ENCODE measurements around the gene PTPRG.

Gene PTPRG

GRCh38 chr3:61894988-61895935, 333.9 kb downstream of the PTPRG start:
- peak in 1 of 2 donors; percentile 14 for DNase-seq (ENCODE audit: low read depth in 2 of 2)

- DNase-seq (ENCODE audit: low read depth in 2 of 2), result no peak
These were observed 334.9 kb downstream of the PTPRG start for GRCh38 chr3:61896251-61896650.

GRCh38 chr3:61897848-61898247, 336.5 kb downstream of the PTPRG start:
- DNase-seq (ENCODE audit: low read depth in 2 of 2), result no peak

- no peak for DNase-seq (ENCODE audit: low read depth in 2 of 2)
These were observed 338.5 kb downstream of the PTPRG start for GRCh38 chr3:61899700-61900462.

DNA sequence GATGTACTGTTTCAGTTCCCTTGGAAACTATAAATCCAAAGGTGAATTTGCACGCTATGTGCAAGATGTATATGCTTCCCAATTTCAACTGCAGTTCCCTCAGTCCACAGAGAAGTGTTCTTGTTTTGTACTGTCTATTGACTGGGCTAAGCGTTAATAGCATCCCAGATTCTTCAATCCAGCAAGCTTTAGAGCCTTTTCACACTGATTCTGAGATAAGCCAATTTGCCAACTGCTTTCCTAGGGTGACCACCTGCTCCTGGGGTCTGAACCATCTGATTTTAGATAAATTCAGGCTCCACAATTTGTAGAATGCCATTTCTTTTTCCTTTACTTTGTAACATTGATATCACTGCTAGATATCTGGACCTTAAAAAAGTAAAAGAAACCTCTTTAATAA, 340.1 kb downstream of the PTPRG start:
- no peak for DNase-seq (ENCODE audit: low read depth in 2 of 2)

DNA sequence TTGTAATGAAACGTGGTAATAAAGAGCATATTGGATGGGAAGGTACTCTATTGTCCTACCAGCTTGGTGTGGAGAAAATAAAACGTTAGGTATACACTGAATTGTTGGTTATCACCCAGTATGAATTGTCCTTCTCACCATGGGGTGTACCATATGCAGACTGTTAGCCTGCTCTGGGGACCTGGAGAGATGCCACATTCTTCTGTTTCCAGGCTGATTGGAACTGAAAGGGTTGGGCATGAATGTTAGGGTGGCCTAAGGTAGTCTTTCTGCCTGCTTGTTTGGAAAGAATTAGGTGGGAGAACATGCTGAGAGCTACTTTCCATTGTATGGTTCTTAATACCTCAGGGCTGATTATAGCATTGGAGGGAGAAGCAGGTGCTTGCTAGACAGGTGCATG, 340.6 kb downstream of the PTPRG start:
- no peak for DNase-seq (ENCODE audit: low read depth in 2 of 2)

DNA sequence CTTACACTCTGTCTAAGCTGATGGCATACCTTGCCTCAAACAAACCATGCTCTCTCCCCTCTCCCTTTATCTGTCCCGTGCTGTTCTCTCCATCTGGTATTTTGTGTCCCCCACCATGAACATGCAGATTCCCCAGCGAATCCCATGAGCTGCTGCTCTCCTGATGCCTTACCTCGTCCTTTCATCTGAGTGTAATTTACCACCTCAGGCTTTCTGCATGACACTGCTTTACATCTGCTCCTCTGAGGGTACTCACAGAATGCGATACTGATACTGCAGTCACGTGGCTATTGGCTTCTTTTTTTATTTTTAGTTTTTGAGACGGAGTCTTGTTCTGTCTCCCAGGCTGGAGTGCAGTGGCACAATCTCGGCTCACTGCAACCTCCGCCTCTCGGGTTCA, 341.7 kb downstream of the PTPRG start:
- DNase-seq (ENCODE audit: low read depth in 2 of 2), result no peak

DNA sequence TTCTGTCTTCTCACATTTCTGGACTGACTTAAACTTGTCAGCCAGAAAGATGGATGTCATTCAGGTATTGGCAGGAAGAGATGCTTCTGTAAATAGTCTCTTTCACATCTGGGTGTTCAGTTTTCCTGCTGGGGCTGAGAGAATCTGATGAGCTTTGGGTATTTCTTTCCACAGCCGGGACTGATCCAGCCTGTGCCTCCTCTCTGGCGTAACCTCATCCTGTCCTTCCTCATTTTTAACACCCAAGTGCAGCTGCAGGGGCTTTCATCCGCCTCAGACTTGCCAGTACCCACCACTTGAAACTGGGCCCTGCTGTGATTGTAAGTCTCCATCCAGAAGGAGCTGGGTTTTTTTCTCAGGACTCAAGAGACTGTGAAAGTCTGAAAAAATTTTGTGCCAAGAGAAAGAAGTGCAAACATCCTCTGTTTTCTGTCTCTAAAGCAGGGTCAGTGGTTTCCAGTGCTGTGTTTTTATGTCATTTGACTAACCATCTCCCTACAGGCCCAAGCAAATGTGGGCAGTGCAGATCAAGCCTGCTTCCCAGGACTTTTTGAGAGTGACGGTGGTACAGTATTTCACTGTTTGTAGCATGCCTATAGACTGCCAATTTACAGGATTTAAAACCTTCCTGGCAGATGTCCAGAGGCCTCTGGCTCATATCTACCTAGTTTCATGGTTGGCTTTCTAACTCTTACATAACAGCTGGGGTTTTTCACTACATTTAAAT, 342.7 kb downstream of the PTPRG start:
- no peak for DNase-seq (ENCODE audit: low read depth in 2 of 2)

- no peak for DNase-seq (ENCODE audit: low read depth in 2 of 2)
These were observed 345.9 kb downstream of the PTPRG start for GRCh38 chr3:61907210-61907795.

- DNase-seq (ENCODE audit: low read depth in 2 of 2), result no peak
These were observed 347.0 kb downstream of the PTPRG start for GRCh38 chr3:61908382-61908781.

DNA sequence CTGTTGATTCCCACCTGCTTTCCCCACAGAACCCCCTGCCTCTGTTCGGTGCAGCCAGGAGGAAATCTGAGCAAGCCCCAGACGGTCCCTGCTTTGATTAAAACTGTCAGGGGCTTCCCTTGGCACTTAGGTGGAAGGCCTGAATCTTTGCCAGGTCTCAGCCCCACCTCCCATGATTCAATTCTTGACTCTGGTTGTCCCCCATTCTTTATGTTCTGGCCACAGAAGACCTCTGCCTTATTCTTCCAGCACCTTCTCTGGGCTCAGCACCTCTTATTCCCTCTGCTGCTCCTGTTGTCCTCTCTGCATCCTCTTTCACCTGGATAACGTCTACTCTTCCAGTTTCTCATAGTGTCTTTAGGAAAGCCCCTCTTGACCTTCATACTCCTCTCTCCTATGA, 349.4 kb downstream of the PTPRG start:
- no peak for DNase-seq (ENCODE audit: low read depth in 2 of 2)

GRCh38 chr3:61912158-61912557, 350.8 kb downstream of the PTPRG start:
- DNase-seq (ENCODE audit: low read depth in 2 of 2), result no peak

DNA sequence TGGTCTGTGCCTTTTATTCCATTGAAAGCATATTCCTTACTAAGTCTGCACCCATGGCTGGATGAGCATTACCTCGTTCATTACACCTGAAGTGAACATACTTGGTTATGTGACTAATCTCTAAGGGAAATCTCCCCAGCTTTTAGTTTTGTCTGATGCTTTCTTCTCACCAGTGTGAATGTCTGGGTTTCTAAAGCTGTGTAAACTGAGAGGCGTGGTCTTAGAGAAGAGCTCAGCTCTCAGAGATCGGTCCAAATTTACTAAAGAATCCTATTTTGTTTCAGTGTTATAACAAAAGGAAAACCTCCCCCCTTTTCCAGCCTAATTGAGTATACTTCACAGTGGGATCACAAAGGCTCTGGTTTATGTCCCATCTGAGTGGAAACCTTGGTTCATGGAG, 352.3 kb downstream of the PTPRG start:
- DNase-seq (ENCODE audit: low read depth in 2 of 2), result no peak

DNA sequence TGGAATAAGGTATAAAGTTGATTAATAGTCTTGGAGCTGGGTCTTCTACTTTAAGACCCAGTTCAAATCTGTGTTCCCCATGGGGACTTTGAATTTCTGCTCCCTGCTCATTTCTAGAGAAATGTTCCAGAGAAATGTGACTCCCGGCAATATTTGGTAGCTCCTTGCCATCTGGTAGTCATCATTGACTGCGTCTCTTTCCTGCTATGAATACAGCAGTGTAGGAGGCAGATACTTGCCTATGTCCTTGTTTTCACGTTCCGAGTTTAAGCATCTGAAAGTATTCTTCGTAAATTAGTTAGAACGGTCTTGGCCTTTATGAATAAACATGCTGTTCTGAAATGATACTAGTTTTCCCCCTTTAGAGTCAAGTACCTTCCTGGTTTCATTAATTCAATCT, 352.9 kb downstream of the PTPRG start:
- DNase-seq (ENCODE audit: low read depth in 2 of 2), result no peak

- DNase-seq (ENCODE audit: low read depth in 2 of 2), result no peak
These were observed 353.9 kb downstream of the PTPRG start for GRCh38 chr3:61915296-61915695.

DNA sequence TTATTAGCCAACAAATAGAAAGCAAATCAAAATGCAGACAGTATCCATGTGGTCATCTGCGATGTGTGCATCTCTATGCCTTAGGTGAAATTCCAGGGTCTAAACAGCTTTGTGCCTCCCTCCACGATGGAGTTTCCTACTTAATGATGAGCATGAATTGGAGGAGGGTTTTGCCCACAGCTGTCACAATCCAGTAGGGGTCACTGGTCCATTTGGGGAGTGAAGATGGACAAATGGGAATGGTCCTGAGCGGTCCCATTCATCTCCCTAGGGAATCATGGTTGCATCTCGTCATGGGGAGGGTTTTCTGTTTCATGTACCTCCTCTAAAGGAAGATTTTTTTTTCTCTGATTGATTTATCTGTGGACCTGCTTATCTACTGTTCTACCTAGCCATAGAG, 358.0 kb downstream of the PTPRG start:
- no peak for DNase-seq (ENCODE audit: low read depth in 2 of 2)

DNA sequence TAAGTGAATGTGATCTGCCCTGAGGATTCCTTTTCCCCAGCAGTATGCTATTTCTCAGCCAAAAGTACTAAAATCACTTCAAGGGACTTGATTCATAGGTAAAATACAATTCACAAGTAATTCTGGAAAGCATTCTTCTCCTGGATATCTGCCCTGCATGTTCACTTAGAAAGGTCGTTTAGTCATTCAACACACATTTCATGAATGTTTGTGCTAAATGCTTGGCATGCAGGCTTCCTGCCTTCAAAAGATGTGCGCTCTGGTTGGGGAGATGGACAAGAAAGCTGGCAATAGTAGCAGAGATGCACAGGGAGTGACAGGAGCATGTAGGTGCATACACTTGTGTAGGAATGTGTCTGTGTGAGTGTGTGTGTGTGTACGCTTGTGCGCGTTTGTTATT, 360.7 kb downstream of the PTPRG start:
- DNase-seq (ENCODE audit: low read depth in 2 of 2), result no peak

DNA sequence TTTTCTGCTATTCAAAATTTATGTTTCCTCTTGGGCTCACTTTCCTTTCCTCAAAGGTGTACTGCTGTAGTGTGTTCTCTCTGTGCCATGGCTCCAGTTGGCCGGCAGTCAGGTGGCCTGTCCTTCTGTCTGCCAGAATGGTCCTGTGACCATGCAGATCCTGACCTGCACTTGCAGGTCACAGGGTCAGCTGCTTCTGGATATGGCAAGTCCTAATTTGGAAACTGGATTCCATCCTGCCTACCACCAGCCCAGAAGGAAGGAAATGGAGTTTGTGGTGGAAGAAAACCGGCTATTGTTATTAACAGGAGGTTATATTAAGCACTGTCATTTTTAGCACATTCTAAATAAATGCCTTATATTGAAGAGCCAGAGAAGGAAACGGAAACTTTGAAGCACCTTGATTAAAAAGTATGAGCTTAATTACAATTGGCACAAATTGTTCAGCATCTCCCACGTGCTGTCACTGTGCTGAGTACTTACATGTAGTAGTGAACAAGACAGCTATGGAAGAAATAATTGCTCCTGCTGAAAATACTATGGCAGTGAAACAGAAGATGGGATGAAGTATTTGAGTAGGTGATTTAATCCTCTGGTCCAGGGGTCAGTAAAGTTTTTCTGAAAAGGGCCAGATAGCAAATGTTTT, 362.8 kb downstream of the PTPRG start:
- DNase-seq (ENCODE audit: low read depth in 2 of 2), result no peak

GRCh38 chr3:61924991-61925390, 363.6 kb downstream of the PTPRG start:
- DNase-seq (ENCODE audit: low read depth in 2 of 2), result no peak

GRCh38 chr3:61925721-61926120, 364.4 kb downstream of the PTPRG start:
- DNase-seq (ENCODE audit: low read depth in 2 of 2), result no peak

DNA sequence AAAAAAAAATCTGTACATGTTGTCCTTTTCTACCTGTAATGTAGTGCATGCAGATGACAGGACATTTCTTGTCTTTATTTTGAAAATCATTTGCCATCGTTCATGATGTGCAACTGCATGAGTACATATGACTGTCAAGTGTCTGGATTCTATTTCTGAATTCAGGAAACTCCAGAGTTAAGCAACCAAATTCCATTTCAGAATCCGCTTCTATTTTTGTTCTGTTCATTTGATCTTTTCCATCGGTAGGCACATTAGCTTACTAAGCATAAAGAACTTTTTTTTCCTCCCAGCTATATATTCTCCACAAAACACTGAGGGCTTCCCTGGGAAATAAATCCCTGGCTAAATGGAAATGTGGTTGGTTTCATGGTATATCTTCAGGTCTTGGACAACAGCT, 365.6 kb downstream of the PTPRG start:
- no peak for DNase-seq (ENCODE audit: low read depth in 2 of 2)

All from activated CD4-positive, alpha-beta T cell treated with anti-CD3 and anti-CD28 coated beads for 24 hours (primary cell).